Stimulated activated CD8-positive, alpha-beta memory T cell treated with anti-CD3 and anti-CD28 coated beads, Interleukin-12 subunit alpha, Interleukin-12 subunit beta, amount 100 ng/mL, for 24 hours (primary cell): ENCODE data around the gene CEP85L.

Experiments used
- DNase-seq: peaks from one replicate; pipeline ENCODE4 v3.0.0-alpha.2; 2020; ENCODE audit errors: extremely low read depth

CEP85L gene

DNA sequence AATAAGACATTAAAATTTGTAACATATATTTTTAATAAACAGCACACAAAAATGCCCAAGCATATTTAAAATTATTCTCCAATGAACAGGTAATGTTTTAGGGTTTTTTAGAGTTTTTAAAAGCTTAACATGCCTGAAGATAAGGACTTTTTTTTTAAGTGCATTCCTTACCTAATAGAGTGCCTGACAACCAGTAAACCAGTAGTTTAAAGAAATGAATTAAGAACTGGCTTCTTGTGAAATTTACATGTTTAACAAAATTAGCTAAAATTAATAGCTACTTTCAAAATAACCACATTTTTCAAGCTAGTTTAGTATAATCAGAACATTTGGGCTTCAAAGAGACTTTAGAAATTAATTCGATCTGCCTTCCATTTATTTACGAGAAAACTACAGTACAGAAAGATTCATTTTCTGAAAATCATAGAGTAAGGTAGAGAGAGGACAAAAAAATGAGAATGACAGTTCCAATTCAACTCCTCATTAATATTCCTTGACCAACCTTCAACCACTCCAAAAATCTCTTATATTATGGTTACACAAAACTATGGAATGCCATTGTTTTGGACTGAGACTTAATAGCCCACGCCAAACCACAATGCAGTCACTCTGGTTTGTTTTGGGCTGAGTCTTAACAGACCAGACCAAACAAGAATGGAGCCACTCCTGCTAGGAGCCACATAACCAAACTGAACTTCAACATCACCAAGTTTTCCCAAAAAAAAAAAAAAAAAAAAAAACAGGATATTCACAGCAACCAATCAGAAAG lies 109.0 kb downstream of the CEP85L start:
- DNase-seq, result no peak

GRCh38 chr6:118537574-118537973 lies 113.8 kb downstream of the CEP85L start:
- DNase-seq, result no peak

DNA sequence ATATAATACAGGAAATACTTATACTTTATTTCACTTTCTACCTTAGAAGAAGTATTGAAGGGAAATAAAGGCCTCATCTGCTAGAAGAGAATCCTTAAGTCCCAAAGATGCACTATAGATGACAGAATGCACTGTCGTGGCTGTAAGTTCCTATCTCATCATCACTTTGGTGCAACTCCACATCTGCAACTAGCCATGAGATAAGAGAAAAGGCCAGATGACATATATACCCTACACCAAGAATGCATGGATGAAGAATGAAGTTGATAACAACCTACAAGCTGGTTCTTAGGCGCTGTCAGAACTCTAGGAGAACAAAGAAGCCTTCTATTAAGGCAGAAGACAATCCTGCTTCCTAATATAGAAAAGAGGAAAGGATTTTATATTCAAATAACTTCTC lies 114.9 kb downstream of the CEP85L start:
- no peak for DNase-seq

- DNase-seq, result no peak
Measured at GRCh38 chr6:118535176-118535844, 116.1 kb downstream of the CEP85L start.

DNA sequence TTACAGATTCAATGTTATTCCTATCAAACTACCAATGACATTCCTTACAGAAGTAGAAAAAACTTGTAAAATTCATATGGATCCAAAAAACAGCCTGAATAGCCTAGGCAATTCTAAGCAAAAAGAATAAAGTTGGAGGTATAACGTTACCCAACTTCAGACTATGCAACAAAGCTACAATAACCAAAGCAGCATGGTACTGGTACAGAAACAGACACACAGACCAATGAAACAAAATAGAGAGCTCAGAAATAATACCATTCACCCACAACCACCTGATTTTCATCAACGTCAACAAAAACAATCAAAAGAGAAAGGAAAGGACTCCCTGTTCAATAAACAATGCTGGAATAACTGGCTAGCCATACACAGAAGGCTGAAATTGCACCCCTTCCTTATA lies 120.4 kb downstream of the CEP85L start:
- no peak for DNase-seq

DNA sequence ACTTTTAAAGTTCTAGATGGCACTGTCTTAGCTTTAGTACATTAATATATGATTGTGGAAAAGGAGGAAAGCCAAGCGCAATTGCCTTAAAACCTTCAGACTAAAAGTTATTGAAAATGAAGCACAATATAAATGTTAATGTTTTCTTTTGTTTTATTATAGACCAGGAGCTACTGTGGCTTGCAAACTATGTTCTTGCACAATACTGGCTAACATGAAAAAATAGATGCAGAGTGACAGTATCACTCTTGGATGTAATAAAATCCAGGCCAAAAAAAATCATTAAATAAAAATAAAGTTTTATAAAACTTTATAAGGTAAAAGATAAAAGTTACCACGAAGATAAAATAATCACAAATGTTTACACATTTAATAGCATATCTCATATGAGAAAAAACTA lies 121.6 kb downstream of the CEP85L start:
- no peak for DNase-seq

DNA sequence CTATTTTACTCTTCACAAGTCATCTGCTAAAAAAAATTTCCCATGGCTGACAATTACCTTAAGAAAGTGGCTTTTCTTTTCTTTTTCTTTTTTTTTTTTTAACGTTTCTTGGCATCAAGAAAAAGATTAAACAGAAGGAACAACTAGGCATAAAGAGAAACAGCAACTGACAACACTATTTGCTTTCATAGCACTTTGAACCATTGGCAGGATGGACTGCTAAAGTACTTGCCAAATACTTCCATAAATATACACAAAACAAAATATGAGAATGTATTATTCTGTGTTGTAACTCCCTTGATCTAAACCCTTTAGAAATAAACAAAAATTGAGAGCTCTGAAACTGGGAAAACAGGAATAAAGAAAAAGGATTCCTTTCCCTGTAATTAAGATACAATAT lies 123.3 kb downstream of the CEP85L start:
- no peak for DNase-seq

DNA sequence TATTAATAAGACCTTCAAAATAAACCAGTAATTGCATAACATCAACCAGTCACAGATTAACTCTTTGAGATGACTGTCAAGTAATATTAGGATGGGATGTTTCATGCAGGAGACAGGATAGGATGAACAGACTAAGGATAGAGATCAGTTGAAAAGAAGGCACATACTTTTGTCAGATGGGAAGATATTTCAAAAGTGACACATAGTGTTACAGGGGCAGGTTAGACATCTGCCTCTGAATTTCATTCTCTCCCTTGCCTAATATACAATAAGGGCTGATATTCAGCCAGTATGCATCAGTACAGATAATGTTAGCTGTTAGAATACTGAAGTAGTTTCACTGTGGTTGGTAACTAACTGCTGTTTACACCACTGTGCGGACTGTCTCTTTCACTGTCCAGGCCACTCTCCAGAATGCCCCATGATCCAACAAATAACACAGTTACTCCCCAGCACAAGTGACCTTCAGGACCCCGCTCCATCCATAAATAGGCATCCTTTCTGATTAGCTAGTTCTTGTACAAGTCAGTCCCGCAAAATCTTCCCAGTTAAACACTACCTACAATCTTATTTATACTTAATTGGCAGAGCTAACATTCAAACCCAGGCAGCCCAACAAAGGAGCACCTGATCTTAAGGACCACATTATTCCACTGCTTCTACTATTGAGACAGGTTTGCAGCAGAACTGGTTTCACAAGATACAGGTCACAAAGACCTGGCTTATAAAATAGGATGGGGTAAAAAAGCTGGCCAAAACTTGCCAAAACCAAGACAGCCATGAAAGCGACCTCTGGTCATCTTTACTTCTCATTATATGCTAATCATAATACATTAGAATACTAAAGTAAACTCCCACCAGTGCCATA lies 125.2 kb downstream of the CEP85L start:
- DNase-seq, result no peak

GRCh38 chr6:118524686-118525085 lies 126.7 kb downstream of the CEP85L start:
- no peak for DNase-seq

DNA sequence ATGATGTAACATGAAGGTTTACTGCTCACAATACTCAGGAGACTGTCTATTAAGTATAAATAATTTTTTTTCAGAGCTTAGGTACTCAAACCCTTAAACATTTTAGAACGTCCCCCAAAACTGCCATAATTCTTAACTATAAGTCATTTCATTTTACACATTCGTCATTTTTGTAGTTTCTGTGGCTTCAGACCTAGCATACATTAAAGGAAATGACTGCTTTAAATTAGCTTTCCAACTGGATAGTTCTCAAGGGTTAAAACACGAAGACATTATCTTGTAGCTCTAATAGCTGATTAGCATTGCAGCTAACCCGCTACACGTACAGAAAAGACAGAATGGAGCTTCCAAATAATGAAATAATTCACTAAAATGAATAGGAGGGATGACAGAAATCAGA lies 128.2 kb downstream of the CEP85L start:
- DNase-seq, result no peak

GRCh38 chr6:118522422-118522821 lies 129.0 kb downstream of the CEP85L start:
- no peak for DNase-seq

DNA sequence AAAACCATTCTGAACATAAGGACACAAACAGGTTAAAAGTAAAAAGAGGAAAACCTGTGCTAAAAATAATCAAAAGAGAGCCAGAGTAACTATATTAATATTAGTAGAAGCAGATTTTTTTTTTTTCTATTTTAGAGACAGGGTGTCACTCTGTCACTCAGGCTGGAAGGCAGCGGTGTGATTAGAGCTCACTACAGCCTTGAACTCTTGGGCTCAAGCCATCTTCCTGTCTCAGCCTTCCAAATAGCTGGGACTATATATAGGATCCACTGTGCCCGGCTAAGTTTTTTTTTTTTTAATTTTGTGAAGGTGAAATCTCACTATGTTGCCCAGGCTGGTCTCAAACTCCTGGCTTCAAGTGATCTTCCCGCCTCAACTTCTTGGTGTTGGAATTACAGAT lies 136.7 kb downstream of the CEP85L start:
- no peak for DNase-seq

DNA sequence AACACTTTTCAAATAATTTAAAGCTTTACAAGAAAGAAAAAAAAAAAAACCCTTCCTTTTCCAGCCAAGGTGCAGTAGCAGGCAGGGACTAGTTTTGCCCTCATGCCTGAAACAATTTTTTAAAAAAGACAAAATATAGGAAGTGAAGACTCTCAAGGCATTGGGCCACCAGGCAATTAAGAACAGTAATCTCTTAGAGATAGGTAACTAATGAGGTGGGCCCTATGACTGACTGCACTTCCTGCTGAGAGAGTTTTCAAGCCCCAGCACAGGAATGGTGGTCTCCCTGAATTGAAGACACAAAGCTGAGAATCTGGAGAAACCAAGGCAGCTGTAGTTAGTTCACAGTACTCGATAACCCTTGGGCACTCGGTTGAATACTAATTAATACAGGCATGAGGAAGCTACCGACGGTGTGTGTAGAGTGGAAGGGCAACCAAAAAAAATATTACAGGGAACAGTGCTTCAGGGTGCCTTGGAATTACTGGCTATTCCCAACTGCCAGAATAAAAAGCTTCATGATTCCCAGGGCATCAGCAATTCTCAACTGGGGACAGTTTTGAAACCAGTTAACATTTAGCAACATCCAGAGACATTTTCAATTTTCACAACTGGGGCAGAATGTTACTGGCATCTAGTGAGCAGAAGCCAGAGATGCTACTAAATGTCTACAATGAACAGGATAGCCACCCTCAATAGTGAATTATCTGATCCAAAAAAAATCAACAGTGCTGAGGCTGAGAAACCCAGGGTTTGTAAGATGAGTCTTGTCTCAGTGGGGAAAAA lies 139.3 kb downstream of the CEP85L start:
- DNase-seq, result no peak

DNA sequence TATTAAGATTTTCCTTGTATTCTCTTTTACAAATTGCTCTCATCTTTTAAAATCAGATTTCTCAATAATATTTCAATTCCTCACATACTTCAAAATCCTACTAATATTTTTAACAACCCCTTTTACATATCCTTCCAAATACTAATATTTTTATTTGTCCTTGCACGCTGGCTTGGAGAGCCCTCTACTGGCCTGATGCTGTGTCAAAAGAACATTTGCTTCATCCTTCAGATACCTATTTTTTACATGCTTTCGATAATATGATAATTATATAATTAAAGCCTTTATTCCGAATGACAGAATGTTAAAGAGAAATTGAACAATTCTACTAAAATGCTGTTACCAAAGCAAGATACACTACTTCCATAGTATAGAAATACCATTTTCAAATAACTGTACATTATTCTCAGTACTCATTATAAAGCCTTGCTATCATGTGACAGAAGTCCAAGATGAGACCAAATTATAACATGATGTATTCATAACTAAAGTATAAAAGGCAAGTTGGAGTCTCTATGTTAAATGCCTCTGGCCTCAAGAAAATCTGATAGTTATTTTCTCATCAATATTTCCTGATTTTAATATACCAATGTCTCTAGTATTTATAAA lies 142.3 kb downstream of the CEP85L start:
- no peak for DNase-seq

DNA sequence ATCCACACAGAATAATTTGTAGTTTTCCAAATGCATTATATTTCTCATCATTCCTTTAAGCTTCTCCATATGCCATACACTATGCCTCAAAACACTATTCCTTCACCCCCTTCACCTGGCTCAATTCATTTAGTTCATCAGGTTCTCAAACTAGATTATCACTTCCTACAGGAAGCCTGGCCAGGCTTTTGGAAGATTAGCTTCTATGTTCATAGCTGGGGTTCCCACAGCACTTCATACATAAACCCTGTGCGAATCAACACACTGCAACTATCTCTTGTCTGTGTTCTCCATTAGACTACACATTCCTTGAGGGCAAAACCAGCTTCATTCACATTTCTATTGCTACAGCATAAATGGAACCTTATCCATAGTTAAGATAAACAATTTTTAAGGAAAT lies 143.8 kb downstream of the CEP85L start:
- DNase-seq, result no peak

- no peak for DNase-seq
Measured at GRCh38 chr6:118506071-118506638, 145.2 kb downstream of the CEP85L start.

- DNase-seq, result no peak
Measured at GRCh38 chr6:118505656-118506055, 145.7 kb downstream of the CEP85L start.

DNA sequence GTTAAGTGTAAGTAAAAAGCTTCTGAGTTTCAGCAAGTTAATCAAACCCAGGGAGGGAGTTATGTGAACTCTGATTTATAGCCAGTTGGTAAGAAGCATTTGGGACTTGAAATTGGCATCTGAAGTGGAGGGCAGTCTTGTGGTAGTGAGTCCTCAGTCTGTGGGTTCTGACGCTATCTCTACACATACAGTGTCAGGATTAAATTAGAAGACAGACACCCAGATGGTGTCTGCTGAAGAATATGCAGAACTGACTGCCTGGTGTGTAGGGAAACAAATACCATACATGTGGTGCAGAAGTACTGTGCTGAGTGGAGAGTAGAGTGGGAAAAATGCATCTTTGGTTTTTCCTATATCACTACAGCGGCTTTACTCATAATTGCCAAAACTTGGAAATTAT lies 146.8 kb downstream of the CEP85L start:
- no peak for DNase-seq

DNA sequence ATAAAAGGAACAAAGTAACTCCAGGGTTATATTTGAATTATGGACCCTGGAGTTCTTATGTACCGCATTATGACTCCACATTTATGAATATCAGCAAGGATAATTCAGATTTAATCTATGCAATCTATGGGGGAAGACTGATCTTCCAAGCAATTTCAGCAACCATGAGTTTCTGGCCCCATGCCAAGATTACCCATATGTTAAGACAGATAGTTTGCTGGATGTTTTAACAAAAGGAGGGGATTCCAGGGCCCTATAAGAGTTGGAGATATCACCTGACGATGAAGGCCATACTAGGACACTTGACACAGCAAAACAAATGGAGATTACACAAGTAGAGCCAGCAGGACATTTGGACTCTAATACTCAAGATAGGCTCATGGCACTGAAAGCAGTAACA lies 149.2 kb downstream of the CEP85L start:
- DNase-seq, result no peak

GRCh38 chr6:118501765-118502164 lies 149.6 kb downstream of the CEP85L start:
- DNase-seq, result no peak

DNA sequence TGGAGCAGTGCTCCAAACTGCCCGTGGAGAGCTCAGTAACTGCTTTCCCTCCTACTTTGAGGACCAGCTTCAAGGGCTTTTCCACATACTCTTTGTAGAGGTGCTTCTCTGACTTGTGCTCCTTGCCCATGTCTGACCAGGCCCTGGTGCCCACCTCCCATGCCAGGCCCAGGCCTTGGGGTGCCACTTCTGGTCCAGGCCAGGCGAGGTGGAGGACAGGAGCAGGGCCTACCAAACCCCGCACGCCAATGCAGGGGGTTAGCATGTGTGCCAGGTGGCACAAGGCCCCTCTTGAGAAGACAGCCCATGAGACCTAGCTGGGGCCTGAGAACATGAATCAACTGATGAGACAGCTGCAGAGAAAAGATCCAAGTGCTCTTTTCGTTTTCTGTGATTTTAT lies 150.3 kb downstream of the CEP85L start:
- DNase-seq, result no peak
